T47D (cell line): ENCODE measurements around the gene GNL3.

Experiments used
- DNase-seq, 2 experiments: peaks; one replicate each; pipeline versions ENCODE4 v3.0.0 to v3.0.0-alpha.2; 2011 to 2012; ENCODE audit warnings: low read depth in 1 of 2, low spot score in 1 of 2
- JUND ChIP-seq: IDR thresholded peaks from 2 replicates; pipeline ENCODE4 v1.6.1; 2012; ENCODE audit warnings: low read depth
- in situ Hi-C: cut with HindIII; loops from 2 replicates; pipeline ENCODE4 v1.10.0; 2016; ENCODE audit warnings: low sequenced_read_pairs, low pct_unique_long_range_greater_than_20kb

The GNL3 gene

DNA sequence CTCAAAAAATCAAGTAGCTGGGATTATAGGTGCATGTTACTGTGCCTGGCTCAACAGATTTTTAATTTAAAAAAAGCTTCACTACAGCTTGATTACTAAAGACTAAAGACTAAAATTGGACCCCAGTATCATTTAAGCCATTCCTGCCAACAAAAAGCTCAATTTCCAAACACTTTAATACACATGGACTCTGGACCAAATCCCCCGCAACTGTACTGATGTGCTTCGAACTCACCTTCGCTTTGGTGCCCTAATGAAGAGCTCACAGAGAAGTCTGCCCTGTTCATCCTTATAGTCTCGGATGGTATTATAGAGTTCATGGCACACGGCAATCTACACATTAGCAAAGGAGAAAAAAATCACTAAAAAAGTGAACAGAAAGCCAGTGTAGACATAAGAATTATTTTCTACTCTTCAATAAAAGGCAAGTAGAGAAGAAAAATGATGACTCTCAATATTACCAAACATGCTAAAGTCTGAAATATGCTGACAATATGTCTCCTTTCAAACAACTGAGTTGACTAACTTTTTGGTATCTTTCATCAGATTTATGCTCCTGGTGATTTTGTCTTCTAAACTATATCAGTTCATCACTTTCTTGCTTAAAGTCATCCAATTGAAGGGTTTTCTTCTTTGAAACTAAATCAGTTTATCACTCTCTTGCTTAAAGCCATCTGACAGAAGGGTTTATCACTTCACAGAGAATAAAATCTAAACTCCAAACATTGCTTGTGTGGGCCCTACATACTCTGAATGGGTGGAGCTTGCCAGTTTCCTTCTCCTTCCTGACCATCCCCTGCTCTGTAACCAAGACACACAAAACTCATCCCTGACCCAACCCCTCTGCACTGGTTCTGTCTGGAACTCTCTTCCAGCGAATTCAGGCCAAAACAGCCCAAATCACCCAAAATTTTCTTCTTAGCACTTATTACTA is 7.3 kb upstream of the GNL3 start:
- DNase-seq: no peak
- TF ChIP-seq JUND: no peak
- in situ Hi-C loops: no loop called here

DNA sequence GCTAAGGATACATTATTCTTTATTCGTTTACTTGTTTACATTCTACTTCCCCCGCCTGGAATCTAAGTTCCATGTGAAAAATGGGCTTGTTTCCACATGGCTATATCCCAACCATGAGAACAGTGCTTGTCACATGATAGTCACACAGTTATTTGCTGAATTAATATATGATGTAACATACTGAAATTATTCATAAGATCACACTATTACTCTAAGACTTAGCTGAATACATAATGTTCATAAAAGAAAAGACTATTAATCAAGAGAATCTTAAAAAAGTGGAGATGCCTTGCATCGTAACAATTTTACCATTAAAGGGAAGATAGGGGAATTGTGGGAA is 6.7 kb upstream of the GNL3 start:
- in situ Hi-C loops: no loop called here
- no peak for DNase-seq
- TF ChIP-seq JUND: no peak

DNA sequence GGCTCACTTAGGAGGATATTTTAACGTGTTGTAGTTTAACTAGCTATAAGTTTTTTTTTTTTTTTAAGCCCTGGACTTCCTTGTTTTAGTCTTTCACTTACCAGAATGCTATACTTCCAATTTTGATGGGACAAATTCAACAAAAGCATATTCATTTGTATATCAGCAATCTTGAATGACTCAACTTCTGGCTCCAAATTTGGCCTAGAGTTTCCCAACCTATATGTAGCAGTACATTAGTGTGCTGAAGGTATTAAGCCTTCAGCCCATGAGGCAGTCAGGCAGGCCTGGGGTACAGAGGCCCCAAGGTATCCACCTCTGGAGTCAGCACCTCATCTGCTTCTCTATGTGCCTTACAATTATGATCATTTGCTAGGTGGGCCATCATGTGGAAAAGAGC is 6.0 kb upstream of the GNL3 start:
- in situ Hi-C loops: no loop called here
- no peak for TF ChIP-seq JUND
- DNase-seq: no peak

DNA sequence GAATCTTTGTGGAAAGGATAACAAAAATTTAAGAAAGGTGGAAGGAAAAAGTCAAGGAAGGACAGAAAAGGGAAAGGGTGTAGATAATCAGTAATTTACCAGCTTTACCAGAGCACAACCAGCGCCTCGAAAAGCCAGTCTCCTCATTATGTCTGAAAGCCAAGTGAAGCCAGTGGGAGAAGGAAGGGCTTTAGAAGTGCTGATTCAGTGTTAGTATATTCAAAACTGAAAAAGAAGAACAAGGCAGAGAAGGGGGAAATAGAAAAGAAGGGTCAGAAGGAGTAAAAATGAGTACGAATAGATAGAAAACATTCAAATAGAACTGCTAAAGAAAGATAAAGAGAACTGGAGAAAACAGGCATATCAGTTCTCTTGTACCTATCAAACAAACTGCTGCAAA is 4.2 kb upstream of the GNL3 start:
- TF ChIP-seq JUND: no peak
- no peak for DNase-seq
- in situ Hi-C loops: no loop called here

DNA sequence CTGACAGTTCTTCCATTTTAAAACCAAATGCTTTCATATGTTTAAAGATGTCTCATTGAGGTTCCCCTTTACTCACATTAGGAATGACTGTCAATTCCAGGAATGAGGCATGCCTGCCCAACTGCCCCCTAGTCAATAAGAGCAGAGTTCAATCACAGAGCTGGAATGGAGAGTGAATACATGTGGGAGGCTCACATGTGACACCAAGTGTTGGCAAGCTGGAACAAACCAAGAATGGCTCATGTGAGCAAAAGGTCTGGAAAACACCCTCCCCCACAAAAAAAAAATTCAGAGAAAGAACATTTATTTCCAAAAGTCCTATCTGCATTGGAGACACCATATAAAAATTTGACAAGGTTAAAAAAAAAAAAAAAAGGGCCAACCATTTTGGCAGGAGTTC is 3.8 kb upstream of the GNL3 start:
- TF ChIP-seq JUND: no peak
- DNase-seq: peak in 1 of 2 experiments; percentile 48
- in situ Hi-C loops: no loop called here

DNA sequence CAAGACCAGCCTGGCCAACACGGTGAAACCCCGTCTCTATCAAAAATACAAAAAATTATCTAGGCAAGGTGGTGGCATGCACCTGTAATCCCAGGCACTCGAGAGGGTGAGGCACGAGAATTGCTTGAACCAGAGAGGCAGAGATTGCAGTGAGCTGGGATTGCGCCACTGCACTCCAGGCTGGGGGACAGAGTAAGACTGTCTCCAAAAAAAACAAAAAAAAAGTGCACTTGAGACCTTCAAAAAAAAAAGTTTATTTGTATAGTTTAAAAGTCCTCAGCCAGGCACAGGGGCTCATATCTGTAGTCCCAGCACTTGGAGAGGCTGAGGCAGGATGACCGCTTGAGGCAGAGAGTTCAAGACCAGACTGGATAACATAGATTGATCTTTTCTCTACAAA is 2.2 kb upstream of the GNL3 start:
- TF ChIP-seq JUND: no peak
- in situ Hi-C loops: no loop called here
- no peak for DNase-seq

DNA sequence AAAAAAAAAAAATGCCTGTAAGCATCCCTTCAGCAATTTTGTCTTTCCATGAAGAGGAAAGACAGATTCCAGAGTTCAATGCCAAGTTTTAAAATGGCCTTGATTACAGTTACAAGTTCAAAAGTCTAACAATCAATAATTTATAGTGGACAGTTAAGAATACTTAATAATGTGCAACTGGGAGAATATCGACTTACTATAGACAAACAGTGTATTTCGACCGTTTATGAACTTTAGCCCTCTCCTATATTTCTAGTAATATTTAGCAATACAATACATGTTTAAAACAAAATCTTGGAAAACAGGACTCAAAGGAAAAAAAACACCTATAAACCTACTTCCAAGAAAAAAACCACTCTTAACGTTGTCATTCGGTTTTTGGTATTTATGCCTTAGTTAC is 1.6 kb upstream of the GNL3 start:
- no peak for TF ChIP-seq JUND
- in situ Hi-C loops: no loop called here
- DNase-seq: no peak

DNA sequence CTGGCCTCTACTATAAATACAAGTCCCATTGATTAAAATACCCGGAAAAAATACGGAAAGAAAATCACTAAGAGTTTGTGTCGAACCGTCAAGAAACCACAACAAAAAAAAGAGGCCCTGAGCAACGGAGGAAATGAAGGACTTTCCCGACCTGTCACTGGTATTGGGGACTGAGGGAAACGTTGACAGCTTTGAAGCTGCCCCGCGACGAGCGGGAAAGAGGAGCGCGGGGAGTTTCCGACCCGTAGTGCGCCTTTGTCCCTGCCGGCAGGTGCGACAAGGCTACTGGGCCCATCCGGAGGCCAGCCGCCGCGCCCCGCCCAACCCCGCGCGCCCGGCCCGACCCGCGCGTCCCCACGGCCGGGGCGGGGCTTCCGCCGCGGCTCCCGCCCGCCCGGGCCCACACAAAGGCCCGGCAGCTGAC is 535 bp upstream of the GNL3 start:
- DNase-seq: peak; percentile 67 to 82
- in situ Hi-C loops: no loop called here

DNA sequence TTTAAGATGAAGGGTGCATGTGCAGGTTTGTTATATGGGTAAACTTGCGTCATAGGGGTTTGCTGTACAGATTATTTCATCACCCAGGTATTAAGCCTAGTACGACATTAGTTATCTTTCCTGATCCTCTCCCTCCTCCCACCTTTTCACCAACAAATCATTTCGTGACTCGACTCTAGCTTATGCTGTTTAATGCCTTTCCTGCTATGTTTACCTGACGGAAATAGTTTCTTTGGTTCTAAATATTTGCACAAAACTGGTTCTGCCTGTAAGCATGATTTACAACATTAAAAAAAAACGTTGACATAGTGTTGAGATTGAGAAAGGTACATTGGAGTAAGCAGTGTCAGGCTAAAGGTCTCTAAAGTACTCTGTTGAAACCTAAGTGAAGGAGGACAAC is 2.4 kb downstream of the GNL3 start:
- TF ChIP-seq JUND: no peak
- peak; percentile 35 to 69 for DNase-seq
- in situ Hi-C loops: no loop called here

More for the DNA sequence above, 535 bp upstream of the GNL3 start:
- no peak for TF ChIP-seq JUND

DNA sequence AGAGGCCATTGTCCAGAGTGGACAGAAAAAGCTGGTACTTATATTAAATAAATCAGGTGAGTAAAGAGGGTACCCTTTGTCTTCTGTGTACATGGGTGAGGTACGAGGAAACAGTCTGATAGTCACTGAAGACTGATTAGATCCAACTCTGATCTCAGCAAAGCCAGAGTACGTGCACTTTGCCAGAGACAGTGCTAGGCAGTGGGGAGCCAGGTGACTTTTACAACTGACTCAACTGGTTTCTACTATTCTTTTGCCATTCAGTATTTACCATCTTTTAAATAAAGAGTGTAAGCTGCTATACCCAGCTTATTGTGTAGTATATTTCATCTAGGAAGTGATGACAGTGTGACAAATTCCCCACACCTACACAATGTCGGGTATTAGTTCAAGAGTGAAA is 3.3 kb downstream of the GNL3 start:
- no peak for DNase-seq
- in situ Hi-C loops: no loop called here
- no peak for TF ChIP-seq JUND

DNA sequence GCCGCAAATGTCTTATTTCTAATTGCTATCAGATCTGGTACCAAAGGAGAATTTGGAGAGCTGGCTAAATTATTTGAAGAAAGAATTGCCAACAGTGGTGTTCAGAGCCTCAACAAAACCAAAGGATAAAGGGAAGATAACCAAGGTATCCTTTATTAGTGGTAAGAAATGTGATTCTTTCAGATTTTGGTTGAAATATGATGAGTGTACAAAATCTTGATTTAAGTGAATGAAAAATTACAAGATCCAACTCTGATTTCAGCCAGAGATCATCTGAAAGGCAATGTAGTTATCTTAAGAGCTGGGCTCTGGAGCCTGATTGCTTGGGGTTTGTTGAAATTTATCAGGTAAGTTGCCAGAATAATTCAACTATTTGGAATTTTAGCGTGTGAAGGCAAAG is 4.7 kb downstream of the GNL3 start:
- in situ Hi-C loops: no loop called here
- TF ChIP-seq JUND: no peak
- DNase-seq: no peak

DNA sequence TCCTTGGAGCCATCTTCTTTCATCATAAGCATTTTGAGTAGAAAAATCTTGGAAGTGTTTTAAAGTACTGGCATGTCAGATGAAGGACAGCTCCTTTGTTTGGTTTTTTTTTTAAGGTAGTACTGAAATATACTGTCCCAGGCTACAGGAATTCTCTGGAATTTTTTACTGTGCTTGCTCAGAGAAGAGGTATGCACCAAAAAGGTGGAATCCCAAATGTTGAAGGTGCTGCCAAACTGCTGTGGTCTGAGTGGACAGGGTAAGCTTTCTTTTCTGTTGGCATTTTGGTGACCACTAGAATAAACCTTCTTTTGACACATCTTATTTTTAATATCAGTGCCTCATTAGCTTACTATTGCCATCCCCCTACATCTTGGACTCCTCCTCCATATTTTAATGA is 7.2 kb downstream of the GNL3 start:
- no peak for DNase-seq
- in situ Hi-C loops: no loop called here
- no peak for TF ChIP-seq JUND

DNA sequence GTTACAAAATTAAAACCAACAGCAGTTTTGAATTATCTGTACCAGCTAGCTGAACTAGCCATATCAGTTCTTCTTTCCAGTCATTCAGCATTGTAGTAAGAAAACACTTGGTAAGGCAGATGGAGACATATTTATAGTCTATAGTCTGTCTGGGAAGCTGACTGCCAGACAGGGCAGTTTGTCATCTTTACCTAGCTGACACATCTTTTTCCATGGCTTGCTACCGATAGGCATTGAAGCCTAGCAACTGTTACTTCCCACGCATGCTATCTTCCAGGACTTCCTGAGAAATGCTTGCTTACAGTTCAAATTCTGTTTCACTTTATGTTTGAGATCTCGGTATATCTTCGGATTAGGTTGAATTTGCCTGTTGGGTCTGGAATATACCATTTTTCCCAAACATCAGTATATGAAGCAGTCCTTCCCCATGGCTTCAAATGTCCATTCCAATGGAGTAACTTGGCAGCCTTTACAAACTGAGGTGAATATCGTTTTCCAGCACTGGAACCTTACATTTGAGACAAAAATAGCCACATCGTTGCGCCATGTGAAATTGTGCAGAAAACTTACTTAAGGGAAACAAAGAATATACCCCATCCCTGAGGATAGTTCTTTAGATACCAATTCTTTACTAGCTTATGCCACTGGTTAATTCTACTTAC is 8.8 kb downstream of the GNL3 start:
- no peak for DNase-seq
- no peak for TF ChIP-seq JUND
- in situ Hi-C loops: no loop called here
